Skeletal muscle cell (primary cell): Measurements from ENCODE around the gene SLC26A9.

Experiments used
- DNase-seq: peaks from one replicate; pipeline ENCODE4 v3.0.0-alpha.2; 2010; ENCODE audit warnings: low read depth
- H3K4me3 ChIP-seq: 2 replicates; pipeline ENCODE4 v1.5.1; 2011; ENCODE audit warnings: low read depth, mild to moderate bottlenecking, control low read depth, low read length, moderate library complexity

Gene SLC26A9

GRCh38 chr1:205950826-205951549 lies 7.7 kb upstream of the SLC26A9 start:
- H3K4me3 ChIP-seq: no peak overlapping the region
- peak; percentile 41 for DNase-seq

- DNase-seq: peak; percentile 37
- H3K4me3 ChIP-seq: no peak overlapping the region
Observed at GRCh38 chr1:205950280-205950679, 7.0 kb upstream of the SLC26A9 start.

GRCh38 chr1:205949753-205950152 lies 6.5 kb upstream of the SLC26A9 start:
- DNase-seq: no peak
- H3K4me3 ChIP-seq: no peak overlapping the region

DNA sequence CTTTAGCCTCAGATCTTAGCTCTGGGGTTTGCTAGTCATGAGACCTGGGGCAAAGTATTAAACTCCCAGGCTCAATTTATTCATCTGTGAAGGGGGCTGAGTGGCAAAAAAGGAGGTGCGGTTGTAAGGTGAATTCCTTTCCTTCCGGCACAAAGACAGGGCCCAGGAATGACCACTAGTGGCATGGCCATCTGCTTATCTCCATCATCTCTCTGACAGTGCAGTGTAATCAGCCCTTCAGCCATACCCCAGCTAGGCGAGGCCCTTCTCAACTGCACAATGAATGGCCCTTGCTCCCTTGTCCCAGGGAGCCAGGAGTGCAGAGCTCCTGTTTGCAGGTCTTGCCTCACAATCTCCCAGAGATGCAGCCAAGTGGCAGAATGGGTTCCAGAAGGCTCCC lies 5.6 kb upstream of the SLC26A9 start:
- no peak overlapping the region for H3K4me3 ChIP-seq
- DNase-seq: no peak

- H3K4me3 ChIP-seq: no peak overlapping the region
Observed at GRCh38 chr1:205948039-205948438, 4.8 kb upstream of the SLC26A9 start.

DNA sequence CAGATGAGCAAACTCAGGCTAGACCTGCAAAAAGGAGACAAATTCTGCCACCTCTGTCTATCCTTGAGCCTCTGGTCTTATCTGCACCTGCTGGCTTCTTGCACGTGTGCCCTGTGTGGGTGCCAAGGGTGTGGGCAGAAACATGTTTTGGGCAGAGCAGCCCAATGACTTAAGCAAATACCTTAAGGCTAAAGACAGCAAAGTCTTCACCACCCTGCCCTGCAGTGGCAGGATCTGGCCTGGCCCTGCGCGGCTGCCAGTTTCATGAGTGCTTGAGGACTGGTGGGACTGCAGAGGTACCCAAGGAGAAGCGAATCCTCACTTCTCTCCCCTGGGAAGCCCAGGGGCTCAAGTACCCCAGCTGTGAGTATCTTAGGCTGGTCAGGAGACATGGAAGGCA lies 3.8 kb upstream of the SLC26A9 start:
- DNase-seq: no peak
- no peak overlapping the region for H3K4me3 ChIP-seq

More at GRCh38 chr1:205948039-205948438, 4.8 kb upstream of the SLC26A9 start:
- no peak for DNase-seq

DNA sequence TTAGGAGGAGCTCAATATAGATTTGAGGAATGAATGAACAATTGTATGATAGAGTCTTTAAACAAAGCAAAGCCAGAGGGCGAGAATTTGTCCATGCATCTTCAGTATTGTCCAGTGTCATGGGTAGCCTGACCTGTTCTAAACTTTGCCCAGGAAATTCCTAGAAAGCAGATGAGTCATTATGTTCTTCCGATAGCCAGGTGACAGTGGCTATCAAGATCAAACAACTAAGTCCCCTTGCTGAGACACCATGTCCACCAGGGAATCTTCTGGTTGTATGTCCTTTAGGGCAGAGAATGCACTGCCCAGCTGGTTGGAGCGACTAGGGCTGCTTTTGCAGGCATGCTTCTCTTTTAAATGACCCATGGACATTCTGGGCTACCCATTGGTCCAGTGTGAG lies 1.8 kb upstream of the SLC26A9 start:
- no peak for DNase-seq
- no peak overlapping the region for H3K4me3 ChIP-seq

DNA sequence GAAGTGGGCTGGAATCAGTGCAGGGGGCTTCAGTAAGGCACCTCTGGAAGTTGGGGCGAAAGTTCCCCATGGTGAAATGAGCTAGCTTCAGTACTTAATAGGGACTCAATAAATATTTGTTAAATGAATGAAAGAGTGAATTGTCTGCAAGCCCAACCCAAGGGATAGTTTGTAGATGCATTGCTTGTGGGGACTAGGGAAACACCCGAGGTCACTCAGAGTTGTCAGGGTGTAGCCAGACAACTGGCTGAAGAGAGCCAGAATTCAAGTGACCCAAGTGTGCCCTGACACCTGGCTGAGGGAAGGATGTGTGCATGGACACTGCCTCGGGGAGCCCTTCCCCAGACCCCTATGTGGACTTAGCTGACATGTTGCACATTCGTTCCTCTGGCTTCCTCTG lies 1.3 kb upstream of the SLC26A9 start:
- no peak overlapping the region for H3K4me3 ChIP-seq
- no peak for DNase-seq

DNA sequence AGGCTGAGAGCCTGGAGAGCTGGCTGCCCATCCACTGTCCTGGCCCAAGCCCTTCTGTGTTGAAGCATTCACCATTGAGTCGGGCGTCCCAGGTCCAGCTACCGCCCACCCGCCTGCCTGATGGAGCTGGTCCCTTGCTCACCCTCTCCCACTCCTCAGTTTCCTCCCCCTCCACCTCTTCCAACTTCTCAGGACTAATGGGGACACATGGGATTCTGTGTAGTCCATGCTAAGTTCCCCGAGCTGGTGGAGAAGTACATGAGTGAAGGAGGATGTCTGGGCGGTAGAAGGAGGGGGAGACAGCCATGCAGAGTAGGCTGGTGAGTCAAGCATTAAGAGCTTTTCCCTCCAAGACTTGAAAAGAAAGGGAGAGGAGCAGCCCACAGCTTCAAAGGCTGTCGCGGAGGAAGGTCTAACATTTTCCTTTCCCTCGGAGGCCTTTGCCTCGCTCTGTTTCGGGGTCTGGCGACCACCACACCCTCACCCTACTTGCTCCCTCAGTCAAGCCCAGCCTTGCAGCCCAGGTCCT lies 561 bp downstream of the SLC26A9 start:
- H3K4me3 ChIP-seq: no peak overlapping the region
- DNase-seq: no peak

GRCh38 chr1:205940710-205941109 lies 2.5 kb downstream of the SLC26A9 start:
- no peak for DNase-seq
- H3K4me3 ChIP-seq: no peak overlapping the region

DNA sequence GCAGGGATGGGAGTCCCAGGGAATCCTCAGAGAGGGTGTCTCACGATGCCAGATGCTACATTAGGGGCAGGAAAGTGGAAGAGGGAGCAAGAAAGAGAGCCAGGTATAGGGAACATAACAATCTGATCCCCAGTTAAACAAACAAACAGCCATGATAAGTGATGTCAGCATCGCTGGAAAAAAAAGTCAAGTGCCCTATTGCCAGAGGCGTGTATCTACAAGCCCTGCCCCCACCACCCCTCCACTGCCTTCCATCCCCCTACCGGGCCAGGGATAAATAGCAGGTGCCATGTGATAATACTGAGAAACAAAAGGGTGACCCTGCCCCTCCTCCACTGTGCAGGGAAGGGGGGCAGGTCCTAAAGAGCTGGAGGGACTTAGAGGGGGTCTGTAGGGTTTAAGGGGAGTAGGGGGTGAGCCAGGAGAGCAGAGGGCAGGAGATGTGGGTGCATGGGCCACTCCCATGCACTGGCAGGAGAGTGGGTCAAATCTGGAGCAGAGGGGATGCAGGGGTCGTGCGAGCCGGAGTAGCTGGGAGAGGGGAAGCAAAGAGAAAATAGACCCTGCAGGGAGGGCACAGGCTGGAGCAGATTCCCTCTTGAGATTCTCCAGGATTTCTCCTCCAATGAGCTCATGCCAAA lies 3.4 kb downstream of the SLC26A9 start:
- no peak overlapping the region for H3K4me3 ChIP-seq
- DNase-seq: no peak

DNA sequence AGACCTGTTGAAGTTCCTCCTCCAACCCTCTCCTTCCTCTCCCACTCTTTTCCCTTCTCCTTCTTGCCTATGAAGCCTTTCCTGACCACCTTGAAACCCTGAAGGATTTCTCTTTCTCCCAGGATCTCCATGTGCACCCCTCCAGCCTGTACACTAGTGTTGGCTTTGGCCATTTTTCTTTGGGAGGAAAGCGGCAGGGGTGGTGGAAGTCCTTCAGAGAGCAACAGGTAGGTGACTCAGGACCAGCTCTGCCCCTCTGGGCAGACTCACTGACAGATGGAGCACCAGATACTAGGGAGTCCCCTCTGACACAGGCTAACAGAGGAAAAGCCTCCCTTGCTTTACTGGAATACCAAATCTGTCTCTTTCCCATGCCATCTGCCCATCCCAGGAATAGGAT lies 4.6 kb downstream of the SLC26A9 start:
- DNase-seq: no peak
- no peak overlapping the region for H3K4me3 ChIP-seq

- H3K4me3 ChIP-seq: no peak overlapping the region
- DNase-seq: no peak
Observed at GRCh38 chr1:205936846-205937586, 6.2 kb downstream of the SLC26A9 start.

DNA sequence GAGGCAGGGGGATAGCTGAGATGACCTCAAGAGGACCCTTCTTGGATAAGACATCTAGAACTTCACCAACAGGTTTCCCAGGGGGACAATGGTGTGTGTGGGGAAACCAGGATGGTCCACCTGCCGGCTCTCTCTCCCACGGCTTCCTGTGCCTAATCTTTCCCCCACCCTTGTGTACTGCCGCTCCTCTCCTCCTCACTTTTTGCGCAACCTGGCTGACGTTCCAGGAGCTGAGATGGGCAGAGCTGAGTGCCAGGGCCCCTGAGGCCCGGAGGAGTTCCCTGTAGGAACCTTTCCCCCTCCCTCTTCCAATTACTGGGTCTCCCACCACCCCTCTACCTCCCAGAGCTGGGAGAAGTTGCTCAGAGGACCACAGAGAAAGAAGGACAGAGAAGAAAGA lies 6.9 kb downstream of the SLC26A9 start:
- DNase-seq: no peak
- H3K4me3 ChIP-seq: no peak overlapping the region

GRCh38 chr1:205935869-205936268 lies 7.4 kb downstream of the SLC26A9 start:
- no peak for DNase-seq
- no peak overlapping the region for H3K4me3 ChIP-seq

- H3K4me3 ChIP-seq: no peak overlapping the region
- DNase-seq: no peak
Observed at GRCh38 chr1:205934788-205935187, 8.5 kb downstream of the SLC26A9 start.

DNA sequence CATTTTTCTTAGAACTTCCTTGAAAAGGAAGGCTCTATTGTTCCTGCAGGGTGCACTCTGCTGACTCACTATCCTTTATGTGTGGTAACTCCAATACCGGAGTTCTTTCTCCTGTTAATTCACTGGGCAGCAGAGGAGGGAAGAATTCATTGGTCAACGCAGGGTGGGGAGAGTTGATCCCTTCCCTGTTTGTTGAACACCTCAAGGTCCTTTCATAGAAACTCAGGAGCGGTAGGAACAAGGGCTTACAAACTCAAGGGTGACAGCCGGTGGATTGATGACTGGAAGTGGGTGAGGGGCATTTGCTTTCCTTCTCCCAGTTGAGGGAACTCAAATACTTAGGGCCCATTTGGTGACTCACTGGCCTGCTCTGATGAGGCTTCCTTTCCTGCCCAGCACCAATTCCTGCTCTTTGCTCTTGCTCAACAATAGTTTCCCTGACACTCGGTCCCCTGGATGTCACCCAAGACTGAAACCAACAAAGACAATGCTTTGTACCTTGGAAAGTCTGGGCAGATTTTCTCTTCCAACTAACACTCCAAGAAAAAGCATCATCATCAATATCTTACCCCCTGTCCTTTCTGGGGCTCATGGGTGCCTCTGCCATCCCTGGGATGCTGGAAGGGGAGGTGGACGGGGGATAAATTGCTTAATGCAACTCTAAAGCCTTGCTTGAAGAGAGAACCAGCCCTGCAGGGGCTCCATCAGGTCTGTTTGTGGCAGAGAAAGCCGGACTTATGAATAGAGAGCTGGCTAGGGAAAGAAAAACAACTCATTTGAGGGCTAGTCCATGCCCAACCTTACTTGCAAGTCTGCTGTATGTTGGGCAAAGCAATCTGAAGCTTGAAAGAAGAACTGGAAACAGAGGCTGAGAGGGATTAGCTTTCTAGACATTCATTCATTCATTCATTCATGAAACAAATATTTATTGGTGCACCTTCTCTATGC lies 9.3 kb downstream of the SLC26A9 start:
- H3K4me3 ChIP-seq: no peak overlapping the region
- peak; percentile 56 for DNase-seq

- H3K4me3 ChIP-seq: no peak overlapping the region
- DNase-seq: no peak
Observed at GRCh38 chr1:205932776-205933175, 10.5 kb downstream of the SLC26A9 start.

GRCh38 chr1:205930799-205931281 lies 12.4 kb downstream of the SLC26A9 start:
- peak; percentile 23 for DNase-seq
- no peak overlapping the region for H3K4me3 ChIP-seq
